ENCODE data around the gene CD33.
"Not testable (repeated sequence)": the region's sequence is repeated elsewhere in the genome, so short reads cannot be mapped to it uniquely, and the experiment has no call there.

CD33 gene

GRCh38 chr19:51210191-51210784 lies 14.6 kb upstream of the CD33 start:
- no peaks in the 10 kb centered on the region for H3K27me3 ChIP-seq (ENCODE audit: insufficient read depth, insufficient read length)
- no peak for DNase-seq (ENCODE audit: low read depth, low spot score)
- H3K4me3 ChIP-seq (ENCODE audit: insufficient read length, low read depth) = no peak overlapping the region
- TF ChIP-seq SUZ12 (IDR thresholded peaks at IDR 0.05; ENCODE audit: extremely low read depth, insufficient read depth, insufficient read length) = no peak
- no peak for TF ChIP-seq YY1 (IDR thresholded peaks at IDR 0.05; ENCODE audit: insufficient read depth, insufficient read length)
- no peak for TF ChIP-seq ZNF274 (IDR thresholded peaks at IDR 0.05; ENCODE audit: low read depth, low read length)
- no peaks in the 10 kb centered on the region for H3K9me3 ChIP-seq (ENCODE audit: insufficient read depth, low read length)
- no peaks in the 10 kb centered on the region for H3K36me3 ChIP-seq (ENCODE audit: insufficient read depth, insufficient read length, low read length)
- no peaks in the 10 kb centered on the region for H3K4me1 ChIP-seq (ENCODE audit: insufficient read depth, insufficient read length)
- H3K9ac ChIP-seq (ENCODE audit: insufficient read length, low read depth) = no peak overlapping the region

GRCh38 chr19:51210874-51211361 lies 14.0 kb upstream of the CD33 start:
- H3K4me3 ChIP-seq (ENCODE audit: insufficient read length, low read depth); H3K27me3 ChIP-seq (ENCODE audit: insufficient read depth, insufficient read length); H3K36me3 ChIP-seq (ENCODE audit: insufficient read depth, insufficient read length, low read length); H3K9ac ChIP-seq (ENCODE audit: insufficient read length, low read depth); H3K9me3 ChIP-seq (ENCODE audit: insufficient read depth, low read length); DNase-seq (ENCODE audit: low read depth, low spot score); H3K4me1 ChIP-seq (ENCODE audit: insufficient read depth, insufficient read length): not testable (repeated sequence)

- Histone ChIP-seq H3K27me3 (ENCODE audit: insufficient read depth, insufficient read length) (no peaks in the 10 kb centered on the region), H3K9me3 (ENCODE audit: insufficient read depth, low read length) (no peaks in the 10 kb centered on the region), H3K4me1 (ENCODE audit: insufficient read depth, insufficient read length) (no peaks in the 10 kb centered on the region), H3K36me3 (ENCODE audit: insufficient read depth, insufficient read length, low read length) (no peaks in the 10 kb centered on the region), H3K9ac (ENCODE audit: insufficient read length, low read depth) (no peak overlapping the region), H3K4me3 (ENCODE audit: insufficient read length, low read depth) (no peak overlapping the region)
- no peak for DNase-seq (ENCODE audit: low read depth, low spot score)
- TF ChIP-seq YY1 (IDR thresholded peaks at IDR 0.05; ENCODE audit: insufficient read depth, insufficient read length) (no peak), SUZ12 (IDR thresholded peaks at IDR 0.05; ENCODE audit: extremely low read depth, insufficient read depth, insufficient read length) (no peak), ZNF274 (IDR thresholded peaks at IDR 0.05; ENCODE audit: low read depth, low read length) (no peak)
These were observed 13.0 kb upstream of the CD33 start for GRCh38 chr19:51211833-51212232.

- no peaks in the 10 kb centered on the region for H3K4me1 ChIP-seq (ENCODE audit: insufficient read depth, insufficient read length)
- DNase-seq (ENCODE audit: low read depth, low spot score) = no peak
- no peak overlapping the region for H3K9ac ChIP-seq (ENCODE audit: insufficient read length, low read depth)
- no peaks in the 10 kb centered on the region for H3K36me3 ChIP-seq (ENCODE audit: insufficient read depth, insufficient read length, low read length)
- H3K9me3 ChIP-seq (ENCODE audit: insufficient read depth, low read length) = peaks cover 10% of the 10 kb centered on the region
- no peaks in the 10 kb centered on the region for H3K27me3 ChIP-seq (ENCODE audit: insufficient read depth, insufficient read length)
- no peak for TF ChIP-seq SUZ12 (IDR thresholded peaks at IDR 0.05; ENCODE audit: extremely low read depth, insufficient read depth, insufficient read length)
- TF ChIP-seq YY1 (IDR thresholded peaks at IDR 0.05; ENCODE audit: insufficient read depth, insufficient read length) = no peak
- TF ChIP-seq ZNF274 (IDR thresholded peaks at IDR 0.05; ENCODE audit: low read depth, low read length) = no peak
- no peak overlapping the region for H3K4me3 ChIP-seq (ENCODE audit: insufficient read length, low read depth)
These were observed 5.6 kb upstream of the CD33 start for GRCh38 chr19:51219307-51219706.

GRCh38 chr19:51219971-51220370 lies 4.9 kb upstream of the CD33 start:
- H3K36me3 ChIP-seq (ENCODE audit: insufficient read depth, insufficient read length, low read length) = no peaks in the 10 kb centered on the region
- TF ChIP-seq YY1 (IDR thresholded peaks at IDR 0.05; ENCODE audit: insufficient read depth, insufficient read length) (no peak), SUZ12 (IDR thresholded peaks at IDR 0.05; ENCODE audit: extremely low read depth, insufficient read depth, insufficient read length) (no peak), ZNF274 (IDR thresholded peaks at IDR 0.05; ENCODE audit: low read depth, low read length) (no peak)
- DNase-seq (ENCODE audit: low read depth, low spot score) = no peak
- H3K9me3 ChIP-seq (ENCODE audit: insufficient read depth, low read length) = peaks cover 10% of the 10 kb centered on the region
- H3K4me3 ChIP-seq (ENCODE audit: insufficient read length, low read depth) = no peak overlapping the region
- H3K4me1 ChIP-seq (ENCODE audit: insufficient read depth, insufficient read length) = no peaks in the 10 kb centered on the region
- no peaks in the 10 kb centered on the region for H3K27me3 ChIP-seq (ENCODE audit: insufficient read depth, insufficient read length)
- no peak overlapping the region for H3K9ac ChIP-seq (ENCODE audit: insufficient read length, low read depth)

GRCh38 chr19:51220996-51221395 lies 3.9 kb upstream of the CD33 start:
- Histone ChIP-seq H3K36me3 (ENCODE audit: insufficient read depth, insufficient read length, low read length) (no peaks in the 10 kb centered on the region), H3K9ac (ENCODE audit: insufficient read length, low read depth) (no peak overlapping the region), H3K27me3 (ENCODE audit: insufficient read depth, insufficient read length) (no peaks in the 10 kb centered on the region), H3K9me3 (ENCODE audit: insufficient read depth, low read length) (peaks cover 10% of the 10 kb centered on the region), H3K4me3 (ENCODE audit: insufficient read length, low read depth) (no peak overlapping the region), H3K4me1 (ENCODE audit: insufficient read depth, insufficient read length) (no peaks in the 10 kb centered on the region)
- no peak for TF ChIP-seq YY1 (IDR thresholded peaks at IDR 0.05; ENCODE audit: insufficient read depth, insufficient read length)
- TF ChIP-seq SUZ12 (IDR thresholded peaks at IDR 0.05; ENCODE audit: extremely low read depth, insufficient read depth, insufficient read length) = no peak
- TF ChIP-seq ZNF274 (IDR thresholded peaks at IDR 0.05; ENCODE audit: low read depth, low read length) = no peak
- no peak for DNase-seq (ENCODE audit: low read depth, low spot score)

- H3K27me3 ChIP-seq (ENCODE audit: insufficient read depth, insufficient read length) = no peaks in the 10 kb centered on the region
- H3K9ac ChIP-seq (ENCODE audit: insufficient read length, low read depth) = no peak overlapping the region
- no peaks in the 10 kb centered on the region for H3K36me3 ChIP-seq (ENCODE audit: insufficient read depth, insufficient read length, low read length)
- TF ChIP-seq SUZ12 (IDR thresholded peaks at IDR 0.05; ENCODE audit: extremely low read depth, insufficient read depth, insufficient read length) (no peak), YY1 (IDR thresholded peaks at IDR 0.05; ENCODE audit: insufficient read depth, insufficient read length) (no peak), ZNF274 (IDR thresholded peaks at IDR 0.05; ENCODE audit: low read depth, low read length) (no peak)
- H3K4me3 ChIP-seq (ENCODE audit: insufficient read length, low read depth) = no peak overlapping the region
- no peak for DNase-seq (ENCODE audit: low read depth, low spot score)
- H3K4me1 ChIP-seq (ENCODE audit: insufficient read depth, insufficient read length) = no peaks in the 10 kb centered on the region
- peaks cover 10% of the 10 kb centered on the region for H3K9me3 ChIP-seq (ENCODE audit: insufficient read depth, low read length)
These were observed 678 bp upstream of the CD33 start for GRCh38 chr19:51224163-51224641.

All from NT2/D1 (cell line).